ENCODE measurements around the gene CLCA4.

CLCA4 gene

GRCh38 chr1:86583593-86583992 lies 36.7 kb downstream of the CLCA4 start:
- H3K27ac ChIP-seq (replicated peaks; ENCODE audit: low read length) = no peak overlapping the region
- no CpG with 5 or more reads among the region's 3 CpGs for WGBS, 2 donors (ENCODE audit: extremely low coverage in 2 of 2, insufficient read length in 2 of 2, insufficient replicate concordance in 1 of 2)
- H3K23ac ChIP-seq (ENCODE audit: low read depth, low read length, poor library complexity) = no peak overlapping the region
- no peak overlapping the region for H2BK15ac ChIP-seq (ENCODE audit: low read length)
- no peak overlapping the region for H2AFZ ChIP-seq (ENCODE audit: low read length)
- no peak overlapping the region for H3K9ac ChIP-seq (ENCODE audit: low read depth, low read length, poor library complexity)
- H3K18ac ChIP-seq (ENCODE audit: low read length) = no peak overlapping the region
- H2BK5ac ChIP-seq (ENCODE audit: low read length) = no peak overlapping the region
- no peak overlapping the region for H3K4me3 ChIP-seq (ENCODE audit: low read length in 2 of 2)
- H3K4me1 ChIP-seq (ENCODE audit: control insufficient read depth in 2 of 2, insufficient read depth in 1 of 2, low read depth in 1 of 2, low read length in 2 of 2) = no peaks in the 10 kb centered on the region
- peaks cover 0 to 2% of the 10 kb centered on the region in 2 donors for H3K36me3 ChIP-seq (replicated peaks in 1 of 2; ENCODE audit: control insufficient read depth in 2 of 2, insufficient read depth in 2 of 2, low read length in 2 of 2)
- H2BK120ac ChIP-seq (ENCODE audit: low read depth, low read length) = no peak overlapping the region
- DNase-seq (ENCODE audit: low spot score) = no peak
- H3K4me2 ChIP-seq (ENCODE audit: insufficient read depth, low read length, poor library complexity, severe bottlenecking) = no peak overlapping the region
- H3K4ac ChIP-seq (ENCODE audit: low read length) = no peak overlapping the region
- H4K91ac ChIP-seq (ENCODE audit: low read depth, low read length, poor library complexity) = no peak overlapping the region
- no peaks in the 10 kb centered on the region for H3K9me3 ChIP-seq (replicated peaks in 1 of 2; ENCODE audit: control insufficient read depth in 2 of 2, insufficient read depth in 1 of 2, low read depth in 1 of 2, low read length in 2 of 2)
- H4K8ac ChIP-seq (ENCODE audit: low read depth, low read length) = no peak overlapping the region
- no peak overlapping the region for H2AK5ac ChIP-seq (ENCODE audit: low read depth, low read length)
- no peaks in the 10 kb centered on the region for H3K79me1 ChIP-seq (ENCODE audit: low read depth, low read length)
- H3K27me3 ChIP-seq (ENCODE audit: control insufficient read depth in 3 of 3, insufficient read depth in 3 of 3, low read depth in 1 of 3, low read length in 3 of 3) = peaks cover 0 to 2% (median 0%) of the 10 kb centered on the region in 3 experiments
- H2BK12ac ChIP-seq (ENCODE audit: low read length) = no peak overlapping the region
- no peak overlapping the region for H3K14ac ChIP-seq (ENCODE audit: low read length)

- Histone ChIP-seq H3K9me3 (replicated peaks in 1 of 2; ENCODE audit: control insufficient read depth in 2 of 2, insufficient read depth in 1 of 2, low read depth in 1 of 2, low read length in 2 of 2) (no peaks in the 10 kb centered on the region), H2BK120ac (ENCODE audit: low read depth, low read length) (no peak overlapping the region), H3K18ac (ENCODE audit: low read length) (no peak overlapping the region), H2AK5ac (ENCODE audit: low read depth, low read length) (no peak overlapping the region), H2BK5ac (ENCODE audit: low read length) (no peak overlapping the region), H3K23ac (ENCODE audit: low read depth, low read length, poor library complexity) (no peak overlapping the region), H3K4ac (ENCODE audit: low read length) (no peak overlapping the region), H3K36me3 (replicated peaks in 1 of 2; ENCODE audit: control insufficient read depth in 2 of 2, insufficient read depth in 2 of 2, low read length in 2 of 2) (no peaks in the 10 kb centered on the region), H3K79me1 (ENCODE audit: low read depth, low read length) (no peaks in the 10 kb centered on the region), H2AFZ (ENCODE audit: low read length) (no peak overlapping the region), H3K27me3 (ENCODE audit: control insufficient read depth in 3 of 3, insufficient read depth in 3 of 3, low read depth in 1 of 3, low read length in 3 of 3) (no peaks in the 10 kb centered on the region), H3K9ac (ENCODE audit: low read depth, low read length, poor library complexity) (no peak overlapping the region), H3K4me2 (ENCODE audit: insufficient read depth, low read length, poor library complexity, severe bottlenecking) (no peak overlapping the region), H4K91ac (ENCODE audit: low read depth, low read length, poor library complexity) (no peak overlapping the region), H2BK12ac (ENCODE audit: low read length) (no peak overlapping the region), H3K4me1 (ENCODE audit: control insufficient read depth in 2 of 2, insufficient read depth in 1 of 2, low read depth in 1 of 2, low read length in 2 of 2) (no peaks in the 10 kb centered on the region), H2BK15ac (ENCODE audit: low read length) (no peak overlapping the region), H3K27ac (replicated peaks; ENCODE audit: low read length) (no peak overlapping the region), H3K14ac (ENCODE audit: low read length) (no peak overlapping the region), H3K4me3 (ENCODE audit: low read length in 2 of 2) (no peak overlapping the region), H4K8ac (ENCODE audit: low read depth, low read length) (no peak overlapping the region)
- DNase-seq (ENCODE audit: low spot score) = no peak
Measured at GRCh38 chr1:86594284-86594770, 47.4 kb downstream of the CLCA4 start.

GRCh38 chr1:86596224-86596623 lies 49.3 kb downstream of the CLCA4 start:
- H3K4me3 ChIP-seq (ENCODE audit: low read length in 2 of 2) = no peak overlapping the region
- no peak overlapping the region for H3K4me2 ChIP-seq (ENCODE audit: insufficient read depth, low read length, poor library complexity, severe bottlenecking)
- DNase-seq (ENCODE audit: low spot score) = no peak
- H3K18ac ChIP-seq (ENCODE audit: low read length) = no peak overlapping the region
- H2BK15ac ChIP-seq (ENCODE audit: low read length) = no peak overlapping the region
- no peak overlapping the region for H2AK5ac ChIP-seq (ENCODE audit: low read depth, low read length)
- no peak overlapping the region for H2BK12ac ChIP-seq (ENCODE audit: low read length)
- H4K91ac ChIP-seq (ENCODE audit: low read depth, low read length, poor library complexity) = no peak overlapping the region
- H3K79me1 ChIP-seq (ENCODE audit: low read depth, low read length) = no peaks in the 10 kb centered on the region
- H3K27me3 ChIP-seq (ENCODE audit: control insufficient read depth in 3 of 3, insufficient read depth in 3 of 3, low read depth in 1 of 3, low read length in 3 of 3) = no peaks in the 10 kb centered on the region
- H3K27ac ChIP-seq (replicated peaks; ENCODE audit: low read length) = no peak overlapping the region
- no peaks in the 10 kb centered on the region for H3K4me1 ChIP-seq (ENCODE audit: control insufficient read depth in 2 of 2, insufficient read depth in 1 of 2, low read depth in 1 of 2, low read length in 2 of 2)
- H3K36me3 ChIP-seq (replicated peaks in 1 of 2; ENCODE audit: control insufficient read depth in 2 of 2, insufficient read depth in 2 of 2, low read length in 2 of 2) = no peaks in the 10 kb centered on the region
- no peak overlapping the region for H2BK5ac ChIP-seq (ENCODE audit: low read length)
- H3K14ac ChIP-seq (ENCODE audit: low read length) = no peak overlapping the region
- H3K4ac ChIP-seq (ENCODE audit: low read length) = no peak overlapping the region
- no peak overlapping the region for H3K9ac ChIP-seq (ENCODE audit: low read depth, low read length, poor library complexity)
- H2AFZ ChIP-seq (ENCODE audit: low read length) = no peak overlapping the region
- H4K8ac ChIP-seq (ENCODE audit: low read depth, low read length) = no peak overlapping the region
- no peak overlapping the region for H2BK120ac ChIP-seq (ENCODE audit: low read depth, low read length)
- no peaks in the 10 kb centered on the region for H3K9me3 ChIP-seq (replicated peaks in 1 of 2; ENCODE audit: control insufficient read depth in 2 of 2, insufficient read depth in 1 of 2, low read depth in 1 of 2, low read length in 2 of 2)
- no peak overlapping the region for H3K23ac ChIP-seq (ENCODE audit: low read depth, low read length, poor library complexity)
- no CpG with 5 or more reads among the region's 2 CpGs for WGBS, 2 donors (ENCODE audit: extremely low coverage in 2 of 2, insufficient read length in 2 of 2, insufficient replicate concordance in 1 of 2)

GRCh38 chr1:86596741-86597290 lies 49.9 kb downstream of the CLCA4 start:
- no peak overlapping the region for H2BK5ac ChIP-seq (ENCODE audit: low read length)
- no peak overlapping the region for H4K8ac ChIP-seq (ENCODE audit: low read depth, low read length)
- H3K27ac ChIP-seq (replicated peaks; ENCODE audit: low read length) = no peak overlapping the region
- no peak overlapping the region for H3K9ac ChIP-seq (ENCODE audit: low read depth, low read length, poor library complexity)
- H3K79me1 ChIP-seq (ENCODE audit: low read depth, low read length) = no peaks in the 10 kb centered on the region
- H3K4me3 ChIP-seq (ENCODE audit: low read length in 2 of 2) = no peak overlapping the region
- H2BK15ac ChIP-seq (ENCODE audit: low read length) = no peak overlapping the region
- no peak overlapping the region for H3K14ac ChIP-seq (ENCODE audit: low read length)
- H2BK12ac ChIP-seq (ENCODE audit: low read length) = no peak overlapping the region
- WGBS, 2 donors (ENCODE audit: extremely low coverage in 2 of 2, insufficient read length in 2 of 2, insufficient replicate concordance in 1 of 2) = no CpG with 5 or more reads among the region's 3 CpGs
- DNase-seq (ENCODE audit: low spot score) = no peak
- no peak overlapping the region for H3K23ac ChIP-seq (ENCODE audit: low read depth, low read length, poor library complexity)
- H3K18ac ChIP-seq (ENCODE audit: low read length) = no peak overlapping the region
- no peak overlapping the region for H3K4me2 ChIP-seq (ENCODE audit: insufficient read depth, low read length, poor library complexity, severe bottlenecking)
- H2BK120ac ChIP-seq (ENCODE audit: low read depth, low read length) = no peak overlapping the region
- no peaks in the 10 kb centered on the region for H3K4me1 ChIP-seq (ENCODE audit: control insufficient read depth in 2 of 2, insufficient read depth in 1 of 2, low read depth in 1 of 2, low read length in 2 of 2)
- no peaks in the 10 kb centered on the region for H3K27me3 ChIP-seq (ENCODE audit: control insufficient read depth in 3 of 3, insufficient read depth in 3 of 3, low read depth in 1 of 3, low read length in 3 of 3)
- H2AK5ac ChIP-seq (ENCODE audit: low read depth, low read length) = no peak overlapping the region
- H3K9me3 ChIP-seq (replicated peaks in 1 of 2; ENCODE audit: control insufficient read depth in 2 of 2, insufficient read depth in 1 of 2, low read depth in 1 of 2, low read length in 2 of 2) = no peaks in the 10 kb centered on the region
- H2AFZ ChIP-seq (ENCODE audit: low read length) = no peak overlapping the region
- H4K91ac ChIP-seq (ENCODE audit: low read depth, low read length, poor library complexity) = no peak overlapping the region
- no peaks in the 10 kb centered on the region for H3K36me3 ChIP-seq (replicated peaks in 1 of 2; ENCODE audit: control insufficient read depth in 2 of 2, insufficient read depth in 2 of 2, low read length in 2 of 2)
- H3K4ac ChIP-seq (ENCODE audit: low read length) = no peak overlapping the region
